ENCODE measurements around the gene PRSS27. TPM values are rescaled to one million over a fixed set of nuclear protein-coding genes. Genes with fewer than 3 reads are reported as not detected.

PRSS27 gene
- 1 to 10 TPM; 2.2 to 2.9 TPM for total RNA-seq

GRCh38 chr16:2720064-2720457 lies at the start of gene PRSS27:
Gene PRSS27 (minus strand): TSS chr16:2720224. CDS start chr16:2720160, 64 bp downstream.
- peaks cover under 1% of the 10 kb centered on the region for H3K4me1 Mint-ChIP-seq
- peaks cover 4% of the 10 kb centered on the region for H3K27me3 Mint-ChIP-seq

GRCh38 chr16:2769675-2770056 lies 49.6 kb upstream of the PRSS27 start:
- Mint-ChIP-seq H3K27me3 (no peaks in the 10 kb centered on the region), H3K4me3 (no peak overlapping the region), H3K9me3 (no peaks in the 10 kb centered on the region), H3K4me1 (peaks cover 11% of the 10 kb centered on the region), H3K36me3 (ENCODE audit: low read depth) (peaks cover 91% of the 10 kb centered on the region), H3K27ac (peak overlapping the region; percentile 36)
- no peak for ATAC-seq (replicated peaks)

More at GRCh38 chr16:2720064-2720457, at the start of gene PRSS27:
- Mint-ChIP-seq H3K36me3 (ENCODE audit: low read depth) (no peaks in the 10 kb centered on the region), H3K9me3 (no peaks in the 10 kb centered on the region), H3K4me3 (peak within 1 kb of the TSS; percentile 73), H3K27ac (peak within 1 kb of the TSS; percentile 66)
- no peak for ATAC-seq (replicated peaks)

DNA sequence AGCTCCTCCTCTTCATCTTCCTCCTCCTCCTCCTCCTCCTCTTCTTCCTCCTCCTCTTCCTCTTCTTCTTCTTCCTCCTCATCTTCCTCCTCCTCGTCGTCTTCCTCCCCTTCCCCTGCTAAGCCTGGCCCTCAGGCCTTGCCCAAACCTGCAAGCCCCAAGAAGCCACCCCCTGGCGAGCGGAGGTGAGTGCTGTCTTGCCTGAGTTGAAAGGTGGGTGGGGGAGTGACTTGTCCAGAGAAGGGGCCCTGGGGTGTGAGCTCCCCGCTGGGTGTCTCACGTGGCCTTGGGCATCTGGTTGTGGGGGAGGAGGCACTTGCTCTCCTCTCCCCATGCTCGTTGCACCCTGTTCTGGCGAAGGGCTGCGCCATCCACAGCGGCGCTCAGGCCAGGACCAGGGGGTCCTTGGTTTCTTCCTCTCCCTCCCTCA lies 49.1 kb upstream of the PRSS27 start:
- peaks cover 11% of the 10 kb centered on the region for H3K4me1 Mint-ChIP-seq
- no peak overlapping the region for H3K27ac Mint-ChIP-seq

GRCh38 chr16:2768403-2769089 lies 48.5 kb upstream of the PRSS27 start:
- Mint-ChIP-seq H3K9me3 (no peaks in the 10 kb centered on the region), H3K36me3 (ENCODE audit: low read depth) (peaks cover 97% of the 10 kb centered on the region)

More for the DNA sequence above, 49.1 kb upstream of the PRSS27 start:
- Mint-ChIP-seq H3K27me3 (no peaks in the 10 kb centered on the region), H3K36me3 (ENCODE audit: low read depth) (peaks cover 92% of the 10 kb centered on the region), H3K4me3 (no peak overlapping the region), H3K9me3 (no peaks in the 10 kb centered on the region)
- no peak for ATAC-seq (replicated peaks)

DNA sequence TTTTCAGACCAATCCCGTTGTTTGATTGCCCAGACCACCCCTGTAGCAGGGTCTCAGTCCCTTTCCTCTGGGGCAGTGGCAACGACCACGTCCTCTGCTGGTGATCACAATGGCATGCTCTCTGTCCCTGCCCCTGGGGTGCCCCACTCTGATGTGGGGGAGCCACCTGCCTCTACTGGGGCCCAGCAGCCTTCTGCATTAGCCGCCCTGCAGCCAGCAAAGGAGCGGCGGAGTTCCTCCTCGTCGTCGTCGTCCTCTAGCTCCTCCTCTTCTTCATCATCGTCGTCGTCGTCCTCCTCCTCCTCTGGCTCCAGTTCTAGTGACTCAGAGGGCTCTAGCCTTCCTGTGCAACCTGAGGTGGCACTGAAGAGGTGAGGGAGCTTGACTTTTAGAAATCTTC lies 47.9 kb upstream of the PRSS27 start:
- ATAC-seq (replicated peaks): no peak
- Mint-ChIP-seq H3K4me3 (no peak overlapping the region), H3K27me3 (no peaks in the 10 kb centered on the region), H3K36me3 (ENCODE audit: low read depth) (peaks cover 100% of the 10 kb centered on the region), H3K27ac (no peak overlapping the region), H3K9me3 (no peaks in the 10 kb centered on the region), H3K4me1 (peaks cover 18% of the 10 kb centered on the region)

More at GRCh38 chr16:2768403-2769089, 48.5 kb upstream of the PRSS27 start:
- H3K27ac Mint-ChIP-seq: no peak overlapping the region
- no peaks in the 10 kb centered on the region for H3K27me3 Mint-ChIP-seq
- no peak overlapping the region for H3K4me3 Mint-ChIP-seq
- no peak for ATAC-seq (replicated peaks)
- H3K4me1 Mint-ChIP-seq: peaks cover 15% of the 10 kb centered on the region

DNA sequence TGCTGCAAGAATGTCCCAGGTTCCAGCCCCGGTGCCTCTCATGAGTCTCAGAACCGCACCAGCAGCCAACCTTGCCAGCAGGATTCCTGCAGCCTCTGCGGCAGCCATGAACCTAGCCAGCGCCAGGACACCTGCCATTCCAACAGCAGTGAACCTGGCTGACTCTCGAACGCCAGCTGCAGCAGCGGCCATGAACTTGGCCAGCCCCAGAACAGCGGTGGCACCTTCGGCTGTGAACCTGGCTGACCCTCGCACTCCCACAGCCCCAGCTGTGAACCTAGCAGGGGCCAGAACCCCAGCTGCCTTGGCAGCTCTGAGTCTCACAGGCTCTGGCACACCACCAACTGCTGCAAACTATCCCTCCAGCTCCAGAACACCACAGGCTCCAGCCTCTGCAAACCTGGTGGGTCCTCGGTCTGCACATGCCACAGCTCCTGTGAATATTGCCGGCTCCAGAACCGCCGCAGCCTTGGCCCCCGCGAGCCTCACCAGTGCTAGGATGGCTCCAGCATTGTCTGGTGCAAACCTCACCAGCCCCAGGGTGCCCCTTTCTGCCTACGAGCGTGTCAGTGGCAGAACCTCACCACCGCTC lies 47.2 kb upstream of the PRSS27 start:
- H3K4me1 Mint-ChIP-seq: peaks cover 22% of the 10 kb centered on the region
- H3K27ac Mint-ChIP-seq: no peak overlapping the region
- no peak for ATAC-seq (replicated peaks)
- no peaks in the 10 kb centered on the region for H3K27me3 Mint-ChIP-seq
- no peaks in the 10 kb centered on the region for H3K9me3 Mint-ChIP-seq
- H3K4me3 Mint-ChIP-seq: no peak overlapping the region
- peaks cover 100% of the 10 kb centered on the region for H3K36me3 Mint-ChIP-seq (ENCODE audit: low read depth)

GRCh38 chr16:2766430-2767139 lies 46.6 kb upstream of the PRSS27 start:
- ATAC-seq (replicated peaks): no peak
- Mint-ChIP-seq H3K36me3 (ENCODE audit: low read depth) (peaks cover 100% of the 10 kb centered on the region), H3K27me3 (no peaks in the 10 kb centered on the region), H3K4me3 (no peak overlapping the region), H3K27ac (peak overlapping the region; percentile 54), H3K4me1 (peaks cover 21% of the 10 kb centered on the region), H3K9me3 (no peaks in the 10 kb centered on the region)

- Mint-ChIP-seq H3K4me1 (peaks cover 21% of the 10 kb centered on the region), H3K36me3 (ENCODE audit: low read depth) (peaks cover 100% of the 10 kb centered on the region), H3K9me3 (no peaks in the 10 kb centered on the region), H3K4me3 (no peak overlapping the region), H3K27me3 (no peaks in the 10 kb centered on the region), H3K27ac (peak overlapping the region; percentile 54)
- ATAC-seq (replicated peaks): no peak
Observed at GRCh38 chr16:2765462-2766404, 45.7 kb upstream of the PRSS27 start.

DNA sequence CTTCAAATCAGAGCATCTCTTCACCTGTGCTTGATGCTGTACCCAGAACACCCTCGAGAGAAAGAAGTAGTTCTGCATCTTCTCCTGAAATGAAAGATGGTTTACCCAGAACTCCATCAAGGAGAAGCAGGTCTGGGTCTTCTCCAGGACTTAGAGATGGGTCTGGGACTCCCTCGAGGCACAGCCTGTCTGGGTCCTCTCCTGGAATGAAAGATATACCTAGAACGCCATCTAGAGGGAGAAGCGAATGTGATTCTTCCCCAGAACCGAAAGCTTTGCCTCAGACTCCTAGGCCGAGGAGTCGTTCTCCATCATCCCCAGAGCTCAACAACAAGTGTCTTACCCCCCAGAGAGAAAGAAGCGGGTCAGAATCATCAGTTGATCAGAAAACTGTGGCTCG lies 44.7 kb upstream of the PRSS27 start:
- Mint-ChIP-seq H3K27me3 (no peaks in the 10 kb centered on the region), H3K9me3 (no peaks in the 10 kb centered on the region), H3K36me3 (ENCODE audit: low read depth) (peaks cover 100% of the 10 kb centered on the region), H3K4me3 (no peak overlapping the region), H3K27ac (peak overlapping the region; percentile 30), H3K4me1 (peaks cover 18% of the 10 kb centered on the region)
- no peak for ATAC-seq (replicated peaks)

DNA sequence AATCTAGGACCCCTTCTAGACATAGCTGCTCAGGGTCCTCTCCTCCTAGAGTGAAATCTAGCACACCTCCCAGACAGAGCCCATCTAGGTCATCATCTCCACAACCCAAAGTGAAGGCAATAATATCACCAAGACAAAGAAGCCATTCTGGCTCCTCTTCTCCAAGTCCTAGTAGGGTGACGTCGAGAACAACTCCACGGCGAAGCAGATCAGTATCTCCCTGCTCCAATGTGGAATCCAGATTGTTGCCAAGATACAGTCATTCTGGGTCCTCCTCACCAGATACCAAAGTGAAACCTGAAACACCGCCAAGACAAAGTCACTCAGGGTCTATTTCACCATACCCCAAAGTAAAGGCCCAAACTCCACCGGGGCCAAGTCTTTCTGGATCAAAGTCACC lies 43.1 kb upstream of the PRSS27 start:
- Mint-ChIP-seq H3K36me3 (ENCODE audit: low read depth) (peaks cover 100% of the 10 kb centered on the region), H3K4me1 (peaks cover 19% of the 10 kb centered on the region), H3K27ac (peak overlapping the region; percentile 1)

DNA sequence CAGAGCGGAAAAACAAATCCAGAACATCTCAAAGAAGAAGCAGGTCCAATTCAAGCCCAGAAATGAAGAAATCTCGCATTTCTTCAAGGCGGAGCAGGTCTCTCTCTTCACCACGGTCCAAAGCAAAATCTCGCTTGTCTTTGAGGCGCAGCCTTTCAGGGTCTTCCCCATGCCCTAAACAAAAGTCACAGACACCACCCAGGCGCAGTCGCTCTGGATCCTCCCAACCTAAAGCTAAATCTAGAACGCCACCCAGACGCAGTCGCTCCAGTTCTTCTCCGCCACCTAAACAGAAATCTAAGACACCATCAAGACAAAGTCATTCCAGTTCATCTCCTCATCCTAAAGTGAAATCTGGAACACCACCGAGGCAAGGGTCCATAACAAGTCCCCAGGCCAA lies 42.7 kb upstream of the PRSS27 start:
- no peaks in the 10 kb centered on the region for H3K27me3 Mint-ChIP-seq
- no peaks in the 10 kb centered on the region for H3K9me3 Mint-ChIP-seq
- no peak for ATAC-seq (replicated peaks)
- H3K27ac Mint-ChIP-seq: peak overlapping the region; percentile 8
- peaks cover 100% of the 10 kb centered on the region for H3K36me3 Mint-ChIP-seq (ENCODE audit: low read depth)
- H3K4me1 Mint-ChIP-seq: peaks cover 21% of the 10 kb centered on the region
- no peak overlapping the region for H3K4me3 Mint-ChIP-seq

More for the DNA sequence above, 43.1 kb upstream of the PRSS27 start:
- Mint-ChIP-seq H3K4me3 (no peak overlapping the region), H3K9me3 (no peaks in the 10 kb centered on the region), H3K27me3 (no peaks in the 10 kb centered on the region)
- peak; percentile 16 for ATAC-seq (replicated peaks)

DNA sequence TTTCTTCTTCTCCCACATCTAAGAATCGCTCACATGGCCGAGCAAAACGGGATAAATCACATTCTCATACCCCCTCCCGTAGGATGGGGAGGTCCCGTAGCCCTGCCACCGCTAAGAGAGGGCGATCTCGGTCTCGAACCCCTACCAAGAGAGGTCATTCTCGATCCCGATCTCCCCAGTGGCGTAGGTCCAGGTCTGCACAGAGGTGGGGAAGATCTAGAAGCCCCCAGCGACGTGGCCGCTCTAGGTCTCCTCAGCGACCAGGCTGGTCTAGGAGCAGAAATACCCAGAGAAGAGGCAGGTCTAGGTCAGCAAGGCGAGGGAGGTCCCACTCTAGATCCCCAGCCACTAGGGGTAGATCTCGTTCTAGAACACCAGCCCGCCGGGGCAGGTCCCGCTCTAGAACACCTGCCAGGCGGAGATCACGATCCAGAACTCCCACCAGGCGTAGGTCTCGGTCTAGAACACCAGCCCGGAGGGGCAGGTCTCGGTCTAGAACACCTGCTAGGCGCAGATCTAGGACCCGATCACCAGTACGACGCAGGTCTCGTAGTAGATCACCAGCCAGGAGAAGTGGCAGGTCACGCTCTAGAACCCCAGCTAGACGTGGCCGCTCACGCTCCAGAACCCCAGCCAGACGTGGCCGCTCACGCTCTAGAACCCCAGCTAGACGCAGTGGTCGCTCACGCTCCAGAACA lies 42.0 kb upstream of the PRSS27 start:
- no peaks in the 10 kb centered on the region for H3K27me3 Mint-ChIP-seq
- no peaks in the 10 kb centered on the region for H3K9me3 Mint-ChIP-seq
- H3K27ac Mint-ChIP-seq: peak overlapping the region; percentile 8
- peaks cover 27% of the 10 kb centered on the region for H3K4me1 Mint-ChIP-seq
- no peak for ATAC-seq (replicated peaks)
- no peak overlapping the region for H3K4me3 Mint-ChIP-seq
- peaks cover 100% of the 10 kb centered on the region for H3K36me3 Mint-ChIP-seq (ENCODE audit: low read depth)

GRCh38 chr16:2761472-2761871 lies 41.4 kb upstream of the PRSS27 start:
- no peaks in the 10 kb centered on the region for H3K9me3 Mint-ChIP-seq
- H3K27me3 Mint-ChIP-seq: no peaks in the 10 kb centered on the region
- H3K36me3 Mint-ChIP-seq (ENCODE audit: low read depth): peaks cover 100% of the 10 kb centered on the region
- H3K4me3 Mint-ChIP-seq: no peak overlapping the region
- ATAC-seq (replicated peaks): no peak
- peak overlapping the region; percentile 8 for H3K27ac Mint-ChIP-seq
- H3K4me1 Mint-ChIP-seq: peaks cover 32% of the 10 kb centered on the region

Measured in activated T-helper 17 cell treated with anti-CD3 and anti-CD28 coated beads, Interleukin-2, amount 50 U/mL, for 72 hours (primary cell).